Occipital lobe (tissue), 2 donors: ENCODE results near the gene DQX1. TPM values are rescaled to one million over a fixed set of nuclear protein-coding genes. Genes with fewer than 3 reads are reported as not detected.

ENCODE experiments used
- DNase-seq: peaks from one replicate; lab custom pipeline; 2025; lab: John Stamatoyannopoulos, UW
- total RNA-seq: library from RNA; depleted of rRNA; stranded (reverse); fragments of >200 nt; gene quantifications from one replicate; pipeline ENCODE4 v1.2.3, GENCODE V29; 2014

Gene DQX1
- total RNA-seq, 1 donor from 2014 or later, result not detected

DNA sequence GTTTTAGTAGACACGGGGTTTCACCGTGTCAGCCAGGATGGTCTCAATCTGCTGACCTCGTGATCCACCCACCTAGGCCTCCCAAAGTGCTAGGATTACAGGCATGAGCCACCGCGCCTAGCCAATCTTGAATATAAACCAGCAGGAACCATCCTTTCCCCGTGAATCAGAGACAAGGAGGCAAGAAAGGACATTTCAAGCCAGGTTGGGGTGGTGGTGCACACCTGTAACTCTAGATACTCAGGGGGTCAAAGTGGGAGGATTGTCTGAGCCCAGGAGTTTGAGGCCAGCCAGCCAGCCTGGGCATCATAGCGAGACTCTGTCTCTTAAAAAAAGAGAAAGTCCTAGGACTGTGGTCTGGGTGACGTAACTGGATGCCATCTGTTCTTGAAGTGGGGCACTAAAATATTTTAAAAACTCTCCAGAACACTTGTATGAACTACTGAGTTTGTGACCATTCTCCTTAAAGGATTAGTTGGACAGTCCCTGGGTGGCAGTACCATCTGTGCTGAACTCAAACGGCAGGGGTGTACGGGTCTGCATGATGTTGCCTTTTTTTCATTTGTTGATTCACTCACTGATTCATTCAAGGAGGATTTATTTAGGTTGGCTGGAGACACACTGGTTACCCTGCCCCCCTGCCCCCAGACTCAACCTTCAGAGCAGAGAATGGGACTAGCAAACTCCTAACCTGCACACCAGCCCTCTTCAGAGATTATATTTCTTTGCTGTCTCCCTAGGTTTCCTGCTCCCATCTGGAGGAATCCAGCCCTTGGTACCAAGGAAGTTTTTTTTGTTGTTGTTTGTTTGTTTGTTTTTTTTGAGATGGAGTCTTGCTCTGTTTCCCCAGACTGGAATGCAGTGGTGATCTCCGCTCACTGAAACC is 14.7 kb downstream of the DQX1 start:
- DNase-seq, result no peak

DNA sequence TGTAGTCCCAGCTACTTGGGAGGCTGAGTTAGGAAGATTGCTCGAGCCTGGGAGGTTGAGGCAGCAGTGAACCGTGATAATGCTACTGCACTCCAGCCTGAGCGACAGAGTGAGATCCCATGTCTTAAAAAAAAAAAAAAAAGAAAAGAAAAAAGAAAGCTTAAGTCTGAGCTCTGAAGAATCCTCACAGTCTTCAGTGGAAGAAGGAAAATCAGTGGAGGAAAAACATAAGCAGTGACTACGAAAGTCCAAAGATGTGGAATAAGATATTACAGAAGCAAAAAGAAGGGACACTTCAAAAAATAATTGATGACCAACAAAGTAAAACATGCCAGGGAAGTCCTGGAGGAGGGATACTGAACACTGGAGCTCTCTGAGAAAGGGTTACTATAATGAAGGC is 15.8 kb downstream of the DQX1 start:
- no peak for DNase-seq

DNA sequence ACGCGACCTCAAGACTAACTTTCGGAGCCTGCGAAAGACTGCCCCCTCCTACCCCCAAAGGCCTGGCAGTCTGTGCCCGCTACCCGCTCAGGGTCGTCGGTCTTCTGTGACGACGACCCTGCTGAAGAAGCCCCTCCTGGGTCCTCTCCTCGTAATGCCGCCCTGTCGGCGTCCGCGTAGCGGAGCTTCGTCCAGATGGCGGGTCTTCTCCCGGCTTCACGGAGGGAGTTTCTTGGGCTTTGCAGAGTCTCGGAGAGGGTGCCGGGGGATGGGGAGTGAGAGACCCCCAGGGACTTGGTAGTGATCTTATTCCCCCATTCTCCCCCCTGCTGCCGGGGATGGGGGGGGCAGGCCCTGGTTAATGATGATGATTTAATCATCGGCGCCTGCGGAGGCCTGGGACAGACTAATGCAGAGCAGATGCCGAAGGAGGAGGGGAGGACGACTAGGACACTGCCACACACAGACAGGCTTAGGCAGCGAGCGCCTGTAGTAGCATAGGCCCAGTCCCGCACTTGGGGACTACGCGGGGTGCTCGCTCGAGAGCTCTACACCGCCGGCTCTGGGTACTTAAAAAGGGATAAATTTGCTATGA is 18.0 kb downstream of the DQX1 start:
- no peak for DNase-seq

DNA sequence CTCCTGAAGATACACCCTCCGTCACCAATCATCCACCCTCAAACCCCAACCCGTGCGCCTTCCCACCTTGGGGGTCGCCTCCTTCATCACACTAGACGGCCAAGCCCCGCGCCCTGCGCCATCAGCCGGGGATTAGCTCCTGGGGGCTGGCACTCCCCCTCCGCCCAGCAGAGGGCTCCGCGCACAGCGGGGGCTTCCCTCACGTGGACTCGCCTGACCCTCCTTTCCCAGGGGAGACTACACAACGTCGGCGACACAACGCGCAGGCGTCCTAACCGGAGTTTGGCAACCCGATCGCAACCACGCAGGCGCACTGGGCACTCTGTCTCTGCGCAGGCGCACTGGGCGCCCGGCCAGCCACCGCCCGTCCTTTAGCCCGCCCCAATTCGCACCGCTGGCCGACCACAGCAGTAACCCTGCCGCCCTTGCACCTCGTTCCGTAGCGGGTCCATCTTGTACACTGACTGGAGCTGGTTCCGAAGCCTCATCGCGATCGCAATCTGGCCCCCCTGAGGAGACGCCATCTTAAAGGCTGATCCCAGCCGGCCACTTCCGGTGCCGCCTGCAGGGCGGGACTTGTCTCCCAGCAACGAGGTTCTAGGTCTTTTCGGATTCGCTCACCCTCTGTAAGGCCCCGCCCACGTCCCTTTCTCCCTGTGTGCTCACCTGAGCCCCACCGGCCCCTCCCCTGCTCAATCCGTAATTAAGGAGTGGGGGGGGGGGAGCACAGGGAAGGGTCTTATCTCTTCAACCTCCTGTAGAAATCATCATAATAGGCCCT is 18.7 kb downstream of the DQX1 start, which contains the start of gene PCGF1:
Gene PCGF1 (minus strand): TSS at position 551 of the 781 bp plus-strand sequence. CDS start 27 bp downstream, at position 524.
- DNase-seq, result peak; percentile 94

DNA sequence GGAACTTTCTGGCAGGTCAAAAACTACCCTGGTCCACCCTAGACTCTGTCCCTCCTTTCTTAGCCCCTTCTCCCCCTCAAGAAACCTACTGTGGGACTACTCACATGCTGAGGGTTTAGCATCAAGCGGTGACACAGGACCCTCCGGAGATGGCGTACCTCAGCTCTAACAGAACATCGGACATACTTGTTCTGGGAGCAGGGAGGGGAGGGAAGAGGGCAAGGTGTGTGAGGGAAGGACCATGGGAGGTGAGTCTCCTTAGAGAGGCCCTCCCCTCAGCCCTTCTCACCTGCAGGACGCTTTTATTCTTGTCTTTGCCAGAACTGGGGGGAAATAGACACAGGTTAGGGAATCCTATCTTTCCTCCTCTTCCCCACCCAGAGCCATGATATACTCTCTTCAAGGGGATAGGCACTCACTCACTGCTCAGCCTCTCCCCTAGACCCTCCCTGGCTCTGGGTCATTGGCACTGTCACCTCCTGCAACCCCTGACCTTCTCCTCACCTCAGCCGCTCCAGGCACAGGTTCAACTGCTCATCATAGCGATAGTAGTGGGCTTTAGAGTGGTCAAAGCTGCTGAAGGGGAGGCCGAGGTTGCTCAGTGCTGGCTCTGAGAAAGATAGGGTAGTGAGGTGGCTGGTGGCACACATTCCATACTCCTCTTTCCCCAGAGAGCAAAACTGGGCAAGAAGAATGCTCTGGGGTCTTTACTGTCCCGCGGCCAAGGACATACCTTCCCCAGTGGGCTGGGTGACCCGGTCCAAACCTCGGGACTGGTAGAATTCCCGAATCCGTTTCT is 20.4 kb downstream of the DQX1 start:
- DNase-seq, result no peak

DNA sequence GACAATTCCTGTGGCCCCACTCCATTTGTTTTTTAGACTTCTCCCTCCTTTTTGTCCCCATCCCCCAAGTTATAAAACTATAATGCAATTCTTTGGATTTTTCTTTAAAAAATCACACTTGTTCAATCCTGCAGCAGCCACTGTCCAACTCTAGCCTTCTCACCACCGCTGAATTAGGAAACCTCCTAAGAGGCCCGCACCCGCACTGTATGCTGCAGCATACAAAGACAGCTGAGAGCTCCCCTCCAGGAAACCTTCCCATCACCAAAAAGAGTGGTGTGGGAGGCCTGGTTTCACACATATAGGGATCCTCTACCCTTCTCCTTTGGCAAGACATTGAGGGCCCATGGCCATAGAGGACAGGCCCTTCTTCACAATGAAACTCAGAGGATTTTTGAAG is 21.4 kb downstream of the DQX1 start:
- DNase-seq, result no peak

DNA sequence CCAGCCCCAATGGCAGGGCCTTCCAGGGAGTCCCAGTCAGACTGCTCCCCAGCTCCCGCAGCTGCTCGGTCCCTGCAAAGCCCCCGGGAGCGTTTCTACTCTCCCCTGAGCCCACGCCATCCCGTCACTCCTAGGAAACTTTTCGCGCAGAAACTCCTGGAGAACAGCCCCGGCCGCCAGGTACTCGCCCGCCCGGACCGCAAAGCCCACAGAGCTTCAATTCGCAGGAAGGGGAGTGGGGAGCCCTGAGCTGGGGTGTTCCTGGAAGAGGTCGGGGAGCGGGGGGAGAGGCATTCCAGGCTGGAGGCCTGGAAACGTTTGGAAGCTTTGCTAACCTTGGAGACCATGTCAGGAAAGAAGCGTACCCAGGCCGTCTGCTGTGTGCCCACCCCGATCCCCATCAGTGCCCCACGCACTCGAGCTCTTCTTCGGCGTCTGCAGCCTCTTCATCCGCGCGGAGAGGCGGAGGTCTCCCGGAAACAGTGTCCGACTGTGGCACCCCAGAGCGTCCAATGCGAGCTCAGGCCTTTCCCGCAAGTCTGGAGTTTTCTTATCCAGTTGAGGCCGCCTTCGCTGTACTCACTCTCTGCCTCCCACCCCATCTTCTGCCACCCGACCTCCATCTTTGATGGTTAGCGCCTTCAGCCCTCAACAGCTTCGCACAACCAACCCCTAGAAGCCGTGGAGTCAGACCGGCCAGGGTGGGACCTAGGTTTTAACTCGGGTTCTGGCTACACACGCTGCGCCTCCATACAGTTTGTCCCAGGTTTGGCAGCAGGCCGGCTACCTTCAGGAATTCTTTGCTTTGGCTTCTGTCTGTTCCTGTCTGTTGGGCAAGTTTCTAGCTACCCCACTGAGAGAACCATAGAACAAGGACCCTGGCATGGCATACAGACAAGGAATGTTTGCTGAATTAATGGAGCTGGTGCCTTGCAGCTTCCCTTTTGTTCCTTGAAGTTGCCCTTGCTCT is 22.2 kb downstream of the DQX1 start:
- DNase-seq, result no peak

DNA sequence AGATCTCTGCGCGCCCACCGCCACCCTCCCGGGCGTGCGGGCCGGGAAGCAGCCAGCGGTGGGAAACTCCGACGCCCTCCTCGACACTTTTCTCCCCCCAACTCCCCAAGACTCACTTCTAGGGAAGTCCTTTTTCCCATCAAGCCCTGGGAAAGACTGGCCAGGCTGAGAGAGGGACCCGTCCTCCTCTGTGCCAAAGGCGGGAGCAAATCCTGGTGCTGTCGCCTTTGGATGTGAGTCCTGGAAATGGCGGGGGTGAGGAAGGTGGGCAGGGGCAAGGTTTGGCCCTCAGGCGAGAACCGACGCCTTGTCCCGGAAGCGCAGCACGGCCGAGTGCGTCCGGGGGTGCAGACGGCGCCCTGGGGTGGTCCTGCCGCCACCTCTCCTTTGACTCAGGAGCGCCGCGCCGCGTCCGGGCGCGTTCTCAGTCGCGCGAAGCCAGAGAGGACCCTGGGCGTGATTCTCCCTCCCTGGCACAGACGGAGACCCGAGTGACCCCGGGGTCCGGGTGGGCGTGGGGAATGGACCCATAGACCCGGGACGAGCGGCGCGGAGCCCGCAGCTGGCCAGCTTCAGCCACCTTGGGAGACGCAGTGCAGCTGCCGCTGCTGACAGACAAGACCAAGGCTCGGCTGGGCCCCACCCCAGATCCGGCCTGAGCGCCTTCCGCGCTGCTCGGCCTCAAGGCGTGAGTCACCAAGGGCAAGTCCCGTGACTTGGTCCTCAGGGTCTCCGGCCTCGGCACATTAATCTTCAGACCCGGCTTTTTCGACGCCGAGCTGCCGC is 23.1 kb downstream of the DQX1 start:
- no peak for DNase-seq

DNA sequence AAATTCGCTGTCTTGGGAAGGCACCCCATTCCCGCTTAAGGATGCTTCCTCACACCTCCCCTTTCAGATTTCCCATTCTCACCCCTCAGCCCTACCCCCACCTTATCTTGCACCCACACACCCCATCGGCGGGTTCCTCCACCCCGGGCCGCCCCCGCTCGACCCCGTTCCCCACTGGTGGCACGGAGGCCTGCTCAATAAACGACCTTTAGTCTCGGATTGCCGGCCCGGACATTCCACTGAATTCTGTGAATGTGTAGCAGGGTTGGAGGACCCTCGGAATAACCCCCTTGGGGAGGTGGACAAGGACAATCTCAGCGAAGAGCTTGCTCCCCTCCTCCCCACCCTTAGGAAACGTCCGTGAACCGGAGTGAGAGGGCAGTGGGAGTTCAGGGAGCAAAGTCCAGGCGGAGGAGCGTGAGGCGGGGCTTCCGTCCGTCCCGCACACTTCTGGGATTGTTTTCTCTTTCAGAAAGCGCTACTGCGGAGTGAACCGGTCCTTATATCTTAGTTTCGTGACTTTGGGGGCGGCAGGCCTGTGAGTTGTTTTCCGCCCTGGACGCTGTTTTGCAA is 23.8 kb downstream of the DQX1 start:
- DNase-seq, result no peak

DNA sequence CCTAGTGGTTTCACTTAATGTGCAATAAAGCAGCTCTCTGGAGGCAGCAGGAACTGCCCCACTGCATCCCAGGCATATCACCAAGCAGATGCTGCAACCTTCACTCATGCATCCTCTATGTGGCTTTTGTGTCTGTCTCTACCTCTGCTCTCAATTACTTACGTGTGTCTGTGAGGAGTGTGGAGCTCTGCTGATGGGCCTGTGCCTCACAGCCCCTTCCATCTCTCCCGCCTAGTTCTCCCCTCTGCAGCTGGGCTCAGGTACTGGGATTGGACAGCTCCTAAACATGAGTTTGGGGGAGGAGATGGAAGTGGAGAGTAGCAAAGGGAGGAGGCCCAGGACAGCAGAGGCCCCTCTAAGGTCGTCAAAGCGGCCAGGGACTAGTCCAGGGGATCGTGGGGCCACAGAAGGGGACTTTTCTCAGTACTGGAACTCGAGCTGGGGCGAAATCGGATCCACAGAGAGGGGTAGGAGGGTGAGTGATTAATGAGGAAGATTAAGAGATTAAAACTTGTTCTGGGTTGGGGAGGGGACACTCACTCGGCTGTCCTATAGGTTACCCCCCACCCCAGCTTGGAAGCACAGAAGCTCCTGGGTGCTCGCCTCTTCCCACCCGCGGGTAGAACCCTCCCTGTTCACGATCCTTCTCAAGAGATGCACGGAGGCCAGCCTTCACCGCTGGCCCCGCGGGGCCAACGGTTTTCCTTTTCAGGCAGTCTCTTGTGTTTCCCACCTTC is 24.5 kb downstream of the DQX1 start:
- DNase-seq, result no peak

DNA sequence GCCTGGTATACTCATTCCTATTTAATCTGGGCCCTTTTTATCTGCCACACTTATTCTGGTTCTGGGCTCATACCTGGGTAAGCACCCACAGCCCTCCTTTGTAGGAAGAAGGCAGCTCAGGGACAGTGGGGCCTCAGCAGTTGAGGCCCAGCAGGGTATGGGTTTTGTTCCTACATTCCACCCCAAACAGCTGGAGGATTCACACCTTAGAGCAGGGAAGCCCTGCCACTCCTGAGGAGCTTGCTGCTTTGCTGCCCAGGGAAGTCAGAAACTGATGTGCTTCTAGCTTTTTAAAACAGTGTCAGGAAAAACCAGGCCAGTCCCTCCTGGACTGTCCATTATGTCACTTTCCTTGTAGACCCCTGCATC is 25.5 kb downstream of the DQX1 start:
- DNase-seq, result no peak

DNA sequence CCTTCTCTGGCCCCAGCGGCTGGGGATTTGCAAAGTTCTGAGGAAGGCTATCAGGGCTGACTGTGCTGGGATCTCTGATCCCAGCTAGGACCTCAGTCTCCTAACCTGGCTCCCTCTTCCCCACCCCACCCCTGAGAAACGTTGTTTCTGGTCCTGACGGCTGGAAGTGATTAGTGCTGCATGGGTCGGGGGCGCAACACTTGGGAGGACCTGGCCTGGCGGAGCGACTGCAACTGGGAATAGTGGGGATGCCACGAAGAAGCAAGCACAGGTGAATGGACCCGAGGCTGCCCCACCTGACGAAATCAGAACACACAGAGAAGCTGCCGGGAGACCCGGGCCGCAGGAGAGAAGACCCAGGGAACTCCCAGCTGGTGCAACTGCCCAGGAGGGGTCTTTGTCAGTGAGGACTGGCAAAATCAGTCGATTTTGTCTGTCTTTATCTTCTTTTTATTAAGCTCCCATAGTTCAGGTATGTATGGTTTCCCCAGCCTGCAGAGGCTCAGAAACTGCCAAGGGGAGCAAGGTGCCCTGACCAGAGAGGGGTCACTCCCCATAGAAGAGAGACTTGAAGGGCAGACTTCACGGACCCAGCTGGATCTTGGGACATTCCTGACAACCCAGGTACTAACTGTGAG is 26.0 kb downstream of the DQX1 start:
- DNase-seq, result no peak

DNA sequence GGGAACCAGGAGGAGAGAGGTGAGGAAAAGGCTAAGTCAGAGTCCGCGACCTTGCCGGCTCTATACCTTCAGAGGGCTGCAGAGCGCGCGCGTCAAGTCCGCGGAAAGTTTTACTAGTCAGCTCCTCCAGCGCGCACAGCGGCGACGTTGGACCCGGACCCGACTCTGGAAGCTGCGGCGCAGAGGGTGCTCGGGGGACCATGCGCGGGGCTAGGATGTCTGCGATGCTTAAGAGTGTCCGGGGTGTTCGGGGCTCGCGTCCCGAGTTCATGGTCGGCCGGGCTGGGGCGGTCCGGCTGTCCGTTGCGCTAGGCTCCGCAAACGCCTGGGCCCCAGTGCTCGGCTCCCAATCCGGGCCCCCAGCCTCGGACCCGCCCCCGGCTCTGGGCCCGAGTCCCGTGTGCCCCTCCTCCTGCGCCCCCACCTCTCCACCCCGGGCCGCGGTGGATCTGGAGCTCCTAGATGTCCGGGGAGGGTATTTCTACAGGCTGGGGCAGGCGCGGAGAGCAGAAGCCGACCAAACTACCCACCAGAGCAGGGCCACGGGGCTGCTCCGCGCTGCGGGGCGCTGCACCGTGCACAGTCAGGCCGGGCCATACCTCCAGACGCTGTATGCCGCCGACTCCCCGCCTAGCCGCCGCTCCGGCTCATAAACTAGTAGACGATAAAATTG is 26.6 kb downstream of the DQX1 start, which contains the start of gene LBX2:
Gene LBX2 (minus strand): TSS at position 337 of the 673 bp plus-strand sequence. CDS start 66 bp downstream, at position 271.
- DNase-seq, result no peak

DNA sequence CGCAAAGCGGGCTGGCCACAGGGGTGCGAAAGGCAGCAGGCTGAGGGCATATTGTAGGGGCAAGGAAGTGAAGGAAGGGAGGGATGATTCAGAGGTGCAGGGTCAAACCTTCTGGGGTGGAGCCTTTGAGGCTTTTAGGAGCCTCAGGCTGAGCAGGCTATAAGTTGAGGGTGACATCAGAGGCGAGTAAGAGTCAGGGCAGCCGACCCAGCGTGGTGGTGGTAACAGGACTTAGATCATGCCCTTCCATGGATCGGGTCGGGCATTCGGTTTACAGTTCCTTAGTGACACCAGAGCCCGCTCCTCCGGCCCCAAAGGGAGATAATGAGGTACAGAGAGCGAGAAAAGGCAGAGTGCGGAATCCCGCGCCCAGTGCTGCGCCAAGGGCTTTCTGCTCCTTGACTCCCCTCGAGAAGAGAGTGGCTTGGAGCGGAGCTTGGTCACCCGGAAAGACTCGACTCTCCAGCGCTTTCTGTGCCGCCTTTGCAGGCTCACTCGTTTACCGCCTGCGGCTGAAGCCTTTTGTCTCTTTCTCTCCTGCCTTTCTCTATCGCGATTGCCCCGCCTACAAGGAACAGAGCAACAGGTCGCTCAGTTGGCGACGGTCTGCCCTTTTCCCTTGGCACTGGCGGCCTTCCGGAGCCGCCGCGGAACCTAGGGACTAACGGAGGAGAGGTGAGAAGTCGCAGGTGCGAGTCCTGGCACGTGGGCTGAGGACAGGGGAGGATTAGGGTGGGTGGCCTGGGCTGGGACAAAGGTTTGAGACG is 27.3 kb downstream of the DQX1 start:
- DNase-seq, result no peak

DNA sequence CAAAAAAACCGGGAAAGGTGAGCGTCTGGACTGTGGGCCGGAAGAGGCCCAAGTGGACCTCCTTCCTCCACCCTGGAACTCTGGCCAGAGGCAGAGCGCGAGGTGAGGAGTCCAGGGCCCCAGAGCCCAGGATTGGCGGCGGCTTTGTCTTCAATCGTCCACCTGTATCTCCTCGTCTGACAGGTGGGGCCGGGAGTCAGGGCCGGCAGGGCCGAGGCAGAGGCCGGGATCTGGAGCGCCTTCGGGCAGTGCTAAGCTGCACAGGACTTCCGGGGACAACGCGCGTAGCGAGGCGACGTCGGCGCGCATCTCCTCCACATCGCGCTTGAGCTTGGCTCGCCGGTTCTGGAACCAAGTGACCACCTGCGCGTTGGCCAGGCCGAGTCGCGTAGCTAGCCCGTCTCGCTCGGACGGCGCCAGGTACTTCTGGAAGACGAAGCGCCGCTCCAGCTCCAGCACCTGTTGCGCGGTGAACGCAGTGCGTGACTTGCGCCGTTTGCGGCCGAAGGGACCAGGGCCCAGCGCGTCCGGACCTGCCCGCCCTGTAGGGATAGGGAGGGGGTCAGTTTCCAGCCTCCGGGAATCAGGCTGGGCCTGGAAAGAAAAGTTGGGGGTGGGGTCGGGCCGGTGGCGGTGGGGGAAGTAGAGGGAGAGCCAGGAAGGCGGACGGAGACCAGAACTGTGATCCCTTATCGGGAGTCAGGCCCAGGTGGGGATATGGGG is 28.1 kb downstream of the DQX1 start:
- no peak for DNase-seq
